Progenitor cell of endocrine pancreas (in vitro differentiated cells): ENCODE data around the gene ATP2B2. TPM values are rescaled to one million over a fixed set of nuclear protein-coding genes. Genes with fewer than 3 reads are reported as not detected.
A peak's percentile ranks its signal among the peaks of the same experiment; 100 is the strongest.

Source experiments
- DNase-seq: peaks from one replicate; pipeline ENCODE4 v3.0.0; 2021; ENCODE audit warnings: low spot score; ENCODE audit not compliant: unreplicated experiment
- H3K27ac Mint-ChIP-seq: 2 replicates; pipeline ENCODE4 v1.8.0; 2021; ENCODE audit warnings: mild to moderate bottlenecking, moderate library complexity, mixed read lengths
- H3K27me3 Mint-ChIP-seq: 2 replicates; pipeline ENCODE4 v1.8.0; 2021; ENCODE audit warnings: mixed read lengths
- H3K36me3 Mint-ChIP-seq: 2 replicates; pipeline ENCODE4 v1.8.0; 2022; ENCODE audit warnings: mixed read lengths; ENCODE audit not compliant: insufficient read depth
- H3K4me1 Mint-ChIP-seq: 2 replicates; pipeline ENCODE4 v1.8.0; 2021; ENCODE audit warnings: low read depth, mixed read lengths
- H3K4me3 Mint-ChIP-seq: 2 replicates; pipeline ENCODE4 v1.8.0; 2021; ENCODE audit warnings: low read depth, mild to moderate bottlenecking, moderate library complexity, mixed read lengths
- H3K9me3 Mint-ChIP-seq: 2 replicates; pipeline ENCODE4 v1.8.0; 2021; ENCODE audit warnings: low read depth, mixed read lengths
- total RNA-seq: library from RNA; stranded (reverse); gene quantifications from 2 replicates; pipeline ENCODE4 v1.2.1, GENCODE V29; 2021
- TF ChIP-seq, protein P1 (sequence below): fragments of 200-600 bp; sonication (generic); IDR thresholded peaks from one replicate; pipeline ENCODE4 v1.5.0; 2021; ENCODE audit warnings: antibody characterized with exemption, mild to moderate bottlenecking; ENCODE audit not compliant: unreplicated experiment

The ATP2B2 gene
- total RNA-seq, 1 donor from 2014 or later, result 0.07 TPM

DNA sequence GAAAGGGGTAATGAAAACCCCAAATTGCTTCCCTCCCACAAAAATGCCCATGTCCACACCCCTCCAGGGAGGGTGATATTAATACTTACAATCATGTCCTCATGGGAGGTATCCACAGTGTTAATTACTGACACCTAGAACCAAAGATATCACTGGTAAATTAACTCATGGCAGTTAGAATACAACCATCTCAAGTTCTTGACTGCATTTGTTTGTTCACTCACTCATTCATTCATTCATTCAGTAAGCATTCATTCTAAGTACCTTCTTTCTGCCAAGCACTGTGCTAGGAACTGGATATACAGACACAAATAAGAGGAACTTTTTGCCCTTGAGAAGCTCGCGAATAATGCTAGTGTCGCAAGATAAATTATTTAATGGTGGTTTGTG is 187.4 kb downstream of the ATP2B2 start:
- Mint-ChIP-seq H3K36me3 (peaks cover 5% of the 10 kb centered on the region), H3K4me1 (peaks cover 11% of the 10 kb centered on the region), H3K4me3 (peak overlapping the region; percentile 16)

DNA sequence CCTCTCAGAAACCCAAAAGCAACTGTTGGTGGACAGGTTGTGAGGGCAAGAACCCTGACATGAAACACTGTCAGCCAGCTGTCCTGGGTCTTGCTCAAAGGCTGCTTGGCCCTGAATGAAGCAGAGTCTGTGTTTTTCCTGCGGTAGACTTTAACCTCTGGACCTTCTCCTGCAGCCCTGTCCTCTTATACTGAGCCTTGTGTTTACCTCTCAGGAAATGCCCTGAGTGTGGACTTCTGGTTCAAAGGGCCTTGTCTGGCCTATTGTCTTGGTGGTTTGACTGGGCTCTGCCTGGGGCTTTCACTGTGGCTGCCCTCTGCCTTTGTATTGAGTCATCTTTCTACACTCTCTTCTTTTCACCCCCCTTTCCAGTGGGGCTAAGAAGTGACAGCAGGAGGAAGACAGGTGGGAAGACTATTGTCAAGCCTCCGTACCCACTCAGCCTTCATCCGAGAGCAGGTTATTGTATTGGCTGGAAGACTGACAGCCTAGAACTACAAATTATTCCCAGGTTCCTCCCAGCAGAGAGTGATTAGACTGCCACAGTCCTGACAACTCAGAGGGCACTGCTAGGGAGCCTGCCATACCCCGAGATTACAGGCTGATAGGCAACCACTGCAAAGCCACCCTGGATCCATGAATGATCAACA is 187.9 kb downstream of the ATP2B2 start:
- Mint-ChIP-seq H3K4me1 (peaks cover 11% of the 10 kb centered on the region), H3K27me3 (no peaks in the 10 kb centered on the region), H3K27ac (no peak overlapping the region), H3K4me3 (no peak overlapping the region), H3K36me3 (peaks cover 6% of the 10 kb centered on the region), H3K9me3 (no peaks in the 10 kb centered on the region)
- no peak for DNase-seq
- TF ChIP-seq, protein P1, sequence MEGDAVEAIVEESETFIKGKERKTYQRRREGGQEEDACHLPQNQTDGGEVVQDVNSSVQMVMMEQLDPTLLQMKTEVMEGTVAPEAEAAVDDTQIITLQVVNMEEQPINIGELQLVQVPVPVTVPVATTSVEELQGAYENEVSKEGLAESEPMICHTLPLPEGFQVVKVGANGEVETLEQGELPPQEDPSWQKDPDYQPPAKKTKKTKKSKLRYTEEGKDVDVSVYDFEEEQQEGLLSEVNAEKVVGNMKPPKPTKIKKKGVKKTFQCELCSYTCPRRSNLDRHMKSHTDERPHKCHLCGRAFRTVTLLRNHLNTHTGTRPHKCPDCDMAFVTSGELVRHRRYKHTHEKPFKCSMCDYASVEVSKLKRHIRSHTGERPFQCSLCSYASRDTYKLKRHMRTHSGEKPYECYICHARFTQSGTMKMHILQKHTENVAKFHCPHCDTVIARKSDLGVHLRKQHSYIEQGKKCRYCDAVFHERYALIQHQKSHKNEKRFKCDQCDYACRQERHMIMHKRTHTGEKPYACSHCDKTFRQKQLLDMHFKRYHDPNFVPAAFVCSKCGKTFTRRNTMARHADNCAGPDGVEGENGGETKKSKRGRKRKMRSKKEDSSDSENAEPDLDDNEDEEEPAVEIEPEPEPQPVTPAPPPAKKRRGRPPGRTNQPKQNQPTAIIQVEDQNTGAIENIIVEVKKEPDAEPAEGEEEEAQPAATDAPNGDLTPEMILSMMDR, result no peak

More for the DNA sequence above, 187.4 kb downstream of the ATP2B2 start:
- Mint-ChIP-seq H3K9me3 (no peaks in the 10 kb centered on the region), H3K27ac (peak overlapping the region; percentile 77), H3K27me3 (no peaks in the 10 kb centered on the region)
- DNase-seq, result no peak
- TF ChIP-seq, protein P1, result no peak

DNA sequence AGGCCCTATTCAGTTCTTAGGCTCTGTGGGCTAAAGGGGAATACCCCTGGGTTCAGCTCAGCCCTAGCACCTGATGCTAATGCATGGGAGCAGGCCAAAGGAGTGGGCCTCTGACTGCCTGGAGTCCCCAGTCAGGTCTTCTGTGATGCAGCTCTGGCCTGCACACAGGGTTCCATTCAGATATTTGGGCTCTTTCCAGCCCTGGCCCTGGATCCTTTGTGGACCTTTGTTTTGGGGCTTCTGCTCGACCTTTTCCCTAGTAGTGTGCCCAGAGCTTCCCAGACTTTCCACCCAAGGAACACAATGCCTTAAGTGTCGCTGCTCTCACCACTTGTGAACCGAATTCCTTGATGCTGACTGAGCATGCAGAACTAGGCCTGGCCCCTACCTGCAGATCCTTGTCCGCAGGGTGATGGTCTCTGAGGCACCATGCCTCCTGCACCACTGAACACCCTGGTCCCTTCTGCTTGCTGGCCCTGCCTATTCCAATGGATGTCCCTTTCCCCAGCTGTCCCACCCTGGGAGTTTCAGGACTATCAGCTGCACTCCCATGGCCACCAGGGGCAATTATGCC is 189.5 kb downstream of the ATP2B2 start:
- DNase-seq, result no peak
- Mint-ChIP-seq H3K27ac (no peak overlapping the region), H3K36me3 (peaks cover 8% of the 10 kb centered on the region), H3K4me3 (no peak overlapping the region), H3K9me3 (no peaks in the 10 kb centered on the region), H3K27me3 (no peaks in the 10 kb centered on the region), H3K4me1 (peaks cover 11% of the 10 kb centered on the region)
- TF ChIP-seq, protein P1, result no peak

DNA sequence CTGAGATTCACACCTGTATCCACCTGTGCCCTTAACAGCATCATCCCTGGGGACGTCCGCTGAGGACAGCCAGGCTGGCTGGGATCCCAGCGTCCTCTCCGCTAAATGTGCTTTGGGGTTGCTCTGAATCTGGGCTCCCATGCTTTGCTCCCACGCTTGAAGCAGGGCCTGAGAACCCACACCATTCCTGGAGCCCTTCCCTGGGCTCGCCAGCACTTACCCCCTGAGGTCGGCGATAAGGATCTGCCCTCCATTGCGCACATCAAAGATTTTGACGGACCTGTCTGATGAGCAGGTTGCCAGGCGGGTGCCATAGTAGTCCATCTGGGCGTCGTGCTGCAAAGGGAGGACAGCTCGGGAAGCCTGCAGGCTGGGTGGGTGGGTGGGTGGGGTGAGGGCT is 190.3 kb downstream of the ATP2B2 start:
- H3K4me3 Mint-ChIP-seq, result no peak overlapping the region
- H3K9me3 Mint-ChIP-seq, result no peaks in the 10 kb centered on the region
- H3K4me1 Mint-ChIP-seq, result peaks cover 10% of the 10 kb centered on the region
- H3K27me3 Mint-ChIP-seq, result no peaks in the 10 kb centered on the region
- H3K27ac Mint-ChIP-seq, result no peak overlapping the region
- no peak for DNase-seq
- peaks cover 8% of the 10 kb centered on the region for H3K36me3 Mint-ChIP-seq
- TF ChIP-seq, protein P1, result no peak

DNA sequence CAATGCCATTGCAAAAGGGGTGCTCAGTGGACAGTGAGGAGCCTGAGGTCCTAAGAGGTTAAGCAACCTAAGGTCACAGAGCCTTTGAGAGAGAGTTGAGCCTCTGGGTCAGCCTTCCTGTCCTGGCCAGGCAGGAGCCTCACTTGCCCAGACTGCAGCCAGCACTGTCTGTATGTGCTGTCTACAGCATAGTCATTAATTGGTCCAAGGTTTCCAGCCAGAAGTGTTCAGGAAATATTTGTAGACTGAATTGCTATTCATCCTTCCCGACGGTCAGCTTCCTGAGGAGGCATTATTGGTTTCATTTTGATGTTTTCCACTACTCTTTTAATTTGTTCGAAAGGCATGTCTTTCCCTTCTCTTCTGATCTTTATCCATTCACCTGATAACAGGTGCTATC is 192.5 kb downstream of the ATP2B2 start:
- peaks cover 15% of the 10 kb centered on the region for H3K36me3 Mint-ChIP-seq
- H3K27ac Mint-ChIP-seq, result no peak overlapping the region
- H3K9me3 Mint-ChIP-seq, result no peaks in the 10 kb centered on the region
- H3K4me3 Mint-ChIP-seq, result no peak overlapping the region
- no peaks in the 10 kb centered on the region for H3K27me3 Mint-ChIP-seq
- no peaks in the 10 kb centered on the region for H3K4me1 Mint-ChIP-seq
- no peak for DNase-seq
- TF ChIP-seq, protein P1, result no peak
